ENCODE measurements around the gene NUP210L. TPM values are rescaled to one million over a fixed set of nuclear protein-coding genes. Genes with fewer than 3 reads are reported as not detected.
A peak's percentile ranks its signal among the peaks of the same experiment; 100 is the strongest.

NUP210L gene
- total and polyA plus RNA-seq, 2 of the 13 experiments (the other 11 are each of a cell fraction or from before 2014, with no cell fraction given): not detected

- TF ChIP-seq HNF1B (CRISPR knock-in tag; IDR thresholded peaks at IDR 0.05) (0 out of 2 replicates have a peak, but pooled peaks have one; percentile 3), IRF9 (CRISPR knock-in tag; IDR thresholded peaks at IDR 0.05; ENCODE audit: borderline replicate concordance) (0 out of 2 replicates have a peak, but pooled peaks have one; percentile 10), TEAD2 (CRISPR knock-in tag; IDR thresholded peaks at IDR 0.05) (0 out of 2 replicates have a peak, but pooled peaks have one; percentile 66), CHCHD3 (CRISPR knock-in tag; IDR thresholded peaks at IDR 0.05) (no peak), ZBTB14 (CRISPR knock-in tag; IDR thresholded peaks at IDR 0.05) (no peak), NFAT5 (CRISPR knock-in tag; IDR thresholded peaks at IDR 0.05) (peak; percentile 17; the same call in 1 of the 2 replicates), ZBTB7A (CRISPR knock-in tag; IDR thresholded peaks at IDR 0.05) (peak; percentile 69; the same call in 1 of the 2 replicates), ZSCAN12 (CRISPR knock-in tag; IDR thresholded peaks at IDR 0.05) (0 out of 2 replicates have a peak, but pooled peaks have one; percentile 9)
Observed at GRCh38 chr1:153976819-153977249, 178.0 kb downstream of the NUP210L start (continued).

Measured in HepG2 (cell line).